ENCODE results near the gene SNAI3.

SNAI3 gene

GRCh38 chr16:88691924-88692560 is 5.7 kb upstream of the SNAI3 start:
- in situ Hi-C loops (cut with HindIII; ENCODE audit: low sequenced_read_pairs): no loop called here

- in situ Hi-C loops (cut with HindIII; ENCODE audit: low sequenced_read_pairs): no loop called here
Observed at GRCh38 chr16:88691129-88691813, 5.0 kb upstream of the SNAI3 start.

- in situ Hi-C loops (cut with HindIII; ENCODE audit: low sequenced_read_pairs): no loop called here
Observed at GRCh38 chr16:88690341-88691128, 4.2 kb upstream of the SNAI3 start.

- in situ Hi-C loops (cut with HindIII; ENCODE audit: low sequenced_read_pairs): no loop called here
Observed at GRCh38 chr16:88688013-88688778, 1.9 kb upstream of the SNAI3 start.

GRCh38 chr16:88687676-88688012 is 1.3 kb upstream of the SNAI3 start:
- in situ Hi-C loops (cut with HindIII; ENCODE audit: low sequenced_read_pairs): no loop called here

- in situ Hi-C loops (cut with HindIII; ENCODE audit: low sequenced_read_pairs): no loop called here
Observed at GRCh38 chr16:88687254-88687576, 908 bp upstream of the SNAI3 start.

- in situ Hi-C loops (cut with HindIII; ENCODE audit: low sequenced_read_pairs): no loop called here
Observed at GRCh38 chr16:88686062-88686438, 257 bp downstream of the SNAI3 start.

- in situ Hi-C loops (cut with HindIII; ENCODE audit: low sequenced_read_pairs): no loop called here
Observed at GRCh38 chr16:88685156-88686061, 898 bp downstream of the SNAI3 start.

GRCh38 chr16:88684569-88685155 is 1.6 kb downstream of the SNAI3 start:
- in situ Hi-C loops (cut with HindIII; ENCODE audit: low sequenced_read_pairs): no loop called here

GRCh38 chr16:88681709-88682451 is 4.4 kb downstream of the SNAI3 start:
- in situ Hi-C loops (cut with HindIII; ENCODE audit: low sequenced_read_pairs): no loop called here

- in situ Hi-C loops (cut with HindIII; ENCODE audit: low sequenced_read_pairs): no loop called here
Observed at GRCh38 chr16:88681084-88681680, 5.1 kb downstream of the SNAI3 start.

GRCh38 chr16:88680554-88681083 is 5.7 kb downstream of the SNAI3 start:
- in situ Hi-C loops (cut with HindIII; ENCODE audit: low sequenced_read_pairs): no loop called here

- in situ Hi-C loops (cut with HindIII; ENCODE audit: low sequenced_read_pairs): no loop called here
Observed at GRCh38 chr16:88678224-88678979, 7.9 kb downstream of the SNAI3 start.

GRCh38 chr16:88677721-88678120 is 8.6 kb downstream of the SNAI3 start:
- in situ Hi-C loops (cut with HindIII; ENCODE audit: low sequenced_read_pairs): no loop called here

GRCh38 chr16:88676502-88677242 is 9.6 kb downstream of the SNAI3 start:
- in situ Hi-C loops (cut with HindIII; ENCODE audit: low sequenced_read_pairs): no loop called here

- in situ Hi-C loops (cut with HindIII; ENCODE audit: low sequenced_read_pairs): no loop called here
Observed at GRCh38 chr16:88673716-88674379, 12.5 kb downstream of the SNAI3 start.

GRCh38 chr16:88672776-88673175 is 13.5 kb downstream of the SNAI3 start:
- in situ Hi-C loops (cut with HindIII; ENCODE audit: low sequenced_read_pairs): no loop called here

All from DLD1 (cell line).